HG03159 (cell line): ENCODE data around the gene BORCS5.
A peak's percentile ranks its signal among the peaks of the same experiment; 100 is the strongest.

ENCODE experiments used
- ATAC-seq: cut with Tn5 transposase; IDR thresholded peaks from one replicate; pipeline ENCODE4 v1.9.1; 2021; ENCODE audit warnings: mild to moderate bottlenecking, moderate library complexity; ENCODE audit not compliant: unreplicated experiment

Gene BORCS5

DNA sequence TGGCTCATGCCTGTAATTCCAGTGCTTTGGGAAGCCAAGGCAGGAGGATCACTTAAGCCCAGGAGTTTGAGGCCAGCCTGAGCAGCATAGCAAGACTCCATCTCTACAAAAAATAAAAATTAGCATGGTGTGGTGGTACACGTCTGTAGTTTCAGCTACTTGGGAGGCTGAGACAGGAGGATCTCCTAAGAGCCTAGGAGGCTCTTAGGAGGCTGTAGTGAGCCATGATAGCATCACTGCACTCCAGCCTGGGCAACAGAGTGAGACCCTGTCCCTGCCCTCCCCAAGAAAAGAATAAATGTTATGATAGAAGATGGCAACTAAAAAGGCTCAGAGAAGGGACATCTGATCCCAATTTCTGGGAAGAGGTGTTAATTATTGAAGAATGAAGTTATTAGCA is 3.6 kb upstream of the BORCS5 start:
- ATAC-seq, result no peak

GRCh38 chr12:12353807-12354206 is 3.1 kb upstream of the BORCS5 start:
- no peak for ATAC-seq

DNA sequence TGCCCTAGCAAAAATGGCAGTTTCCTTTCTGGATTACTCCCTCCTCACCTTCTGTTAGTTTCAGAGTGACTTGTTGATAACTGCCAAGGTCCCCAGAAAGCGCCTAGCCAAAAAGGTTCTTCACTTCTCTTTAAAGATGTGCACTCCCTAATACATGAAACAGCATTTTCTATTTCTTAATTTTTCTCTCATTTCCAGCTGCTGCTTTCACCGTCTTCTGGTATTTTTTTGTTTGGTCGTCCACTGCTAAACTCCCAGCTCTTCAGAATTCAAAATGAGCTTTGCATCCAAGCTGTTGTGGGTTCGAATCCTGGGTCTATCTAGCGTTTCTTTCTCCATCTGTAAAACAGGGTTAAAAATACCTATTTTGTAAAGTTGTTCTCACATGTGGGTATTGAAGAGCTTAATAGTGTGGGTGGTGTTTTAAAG is 397 bp upstream of the BORCS5 start:
- ATAC-seq, result no peak

DNA sequence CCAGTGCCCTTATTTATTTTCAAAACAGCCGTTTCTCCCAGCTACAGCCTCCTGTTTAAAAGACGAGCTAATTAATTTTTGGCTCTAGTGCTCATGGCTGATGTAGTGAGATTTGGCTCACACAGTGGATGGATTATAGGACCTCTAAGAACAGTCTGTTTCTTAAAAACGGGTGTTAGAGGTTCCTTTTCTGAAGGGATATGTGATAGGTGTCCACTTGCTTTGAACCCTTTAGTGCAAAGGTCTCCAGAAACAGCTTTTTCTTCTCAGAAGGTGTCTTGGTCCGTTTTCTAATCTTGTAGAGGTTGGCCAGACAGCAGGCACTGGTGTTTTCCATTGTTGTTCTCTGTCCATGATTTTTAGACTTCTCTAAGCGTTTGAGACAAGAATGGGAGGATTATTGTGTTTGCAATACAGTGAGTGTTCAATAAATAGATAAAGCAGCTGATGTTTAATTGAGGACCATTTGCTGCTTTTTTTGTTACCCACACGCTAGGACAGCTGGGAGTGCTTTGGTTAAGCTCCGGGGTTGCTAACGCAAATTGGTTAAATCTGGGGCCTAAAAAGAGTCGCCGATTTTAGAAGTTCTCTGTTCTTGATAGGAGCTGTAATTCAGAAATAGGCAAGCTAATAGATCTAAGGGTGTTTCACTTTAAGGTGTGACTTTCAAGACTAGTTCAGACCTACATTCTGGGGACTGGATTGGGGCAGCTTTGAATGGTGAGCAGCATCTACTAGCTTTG is 1.0 kb downstream of the BORCS5 start:
- ATAC-seq, result no peak

DNA sequence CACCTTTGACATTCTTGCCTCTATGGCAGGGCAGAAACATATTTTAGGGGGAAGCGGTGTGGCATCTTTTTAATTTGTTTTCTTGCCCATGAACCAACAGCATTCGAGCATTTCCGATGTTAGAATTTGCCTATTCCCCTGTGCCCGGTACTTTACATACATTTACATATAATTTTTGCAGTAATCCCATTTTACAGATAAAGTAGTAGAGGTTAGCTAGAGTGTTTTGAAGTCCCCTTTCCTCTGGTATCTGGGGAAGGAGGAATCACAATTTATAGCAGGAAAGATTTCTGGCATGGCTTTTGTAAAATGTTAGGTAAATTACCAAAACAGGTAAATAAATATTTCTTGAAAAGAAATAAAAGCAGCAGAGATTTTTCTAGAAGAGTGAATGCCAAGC is 1.6 kb downstream of the BORCS5 start:
- ATAC-seq, result no peak

DNA sequence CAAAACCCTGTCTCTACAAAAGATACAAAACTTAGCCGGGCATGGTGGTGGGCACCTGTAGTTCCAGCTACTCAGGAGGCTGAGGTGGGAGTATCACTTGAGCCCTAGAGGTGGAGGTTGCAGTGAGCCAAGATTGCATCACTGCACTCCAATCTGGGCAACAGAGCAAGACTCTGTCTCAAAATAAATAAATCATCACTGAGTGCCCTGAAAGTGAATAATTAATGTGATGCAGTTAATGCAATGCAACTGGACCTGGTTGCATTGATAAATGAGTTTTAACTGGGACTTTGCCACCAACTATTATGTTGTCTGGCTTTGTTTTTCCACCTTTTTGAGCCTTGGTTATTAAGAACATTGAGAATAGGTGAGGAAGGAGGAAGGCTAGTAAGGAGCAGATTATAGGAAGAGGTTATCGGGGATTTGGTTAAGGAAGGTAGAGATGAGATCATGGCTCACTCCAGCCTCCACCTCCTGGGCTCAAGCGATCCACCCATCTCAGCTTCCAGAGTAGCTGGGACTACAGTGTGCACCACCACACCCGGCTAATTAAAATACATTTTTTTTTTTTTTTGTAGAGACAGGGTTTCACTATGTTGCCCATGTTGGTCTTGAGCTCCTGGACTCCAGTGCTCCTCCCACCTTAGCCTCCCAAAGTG is 8.0 kb downstream of the BORCS5 start:
- ATAC-seq, result no peak

- ATAC-seq, result no peak
Observed at GRCh38 chr12:12365446-12365802, 8.5 kb downstream of the BORCS5 start.

DNA sequence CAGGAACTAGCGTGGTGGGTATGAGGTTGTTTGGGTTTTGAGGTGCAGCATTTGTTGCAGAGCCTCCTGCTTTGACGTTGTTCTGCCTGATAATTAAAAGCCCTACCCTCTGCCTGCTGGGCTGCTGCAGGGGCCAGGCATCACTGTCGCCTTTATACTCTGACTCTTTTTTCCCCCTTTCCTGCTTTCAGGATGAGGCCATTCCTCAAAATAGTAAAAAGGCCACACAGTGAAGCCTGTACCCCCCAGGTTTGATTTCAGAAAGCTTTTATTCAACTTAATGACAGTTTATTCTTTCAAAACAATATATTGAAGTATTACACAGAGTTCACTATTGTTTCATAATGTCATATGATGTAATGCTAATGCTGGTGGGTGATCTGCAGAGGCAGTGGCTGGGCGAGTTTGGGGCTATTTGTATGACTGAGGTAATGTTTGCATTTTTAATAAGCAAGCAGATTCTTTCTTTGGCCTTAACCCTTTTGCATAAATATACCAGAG is 9.1 kb downstream of the BORCS5 start:
- ATAC-seq, result no peak

DNA sequence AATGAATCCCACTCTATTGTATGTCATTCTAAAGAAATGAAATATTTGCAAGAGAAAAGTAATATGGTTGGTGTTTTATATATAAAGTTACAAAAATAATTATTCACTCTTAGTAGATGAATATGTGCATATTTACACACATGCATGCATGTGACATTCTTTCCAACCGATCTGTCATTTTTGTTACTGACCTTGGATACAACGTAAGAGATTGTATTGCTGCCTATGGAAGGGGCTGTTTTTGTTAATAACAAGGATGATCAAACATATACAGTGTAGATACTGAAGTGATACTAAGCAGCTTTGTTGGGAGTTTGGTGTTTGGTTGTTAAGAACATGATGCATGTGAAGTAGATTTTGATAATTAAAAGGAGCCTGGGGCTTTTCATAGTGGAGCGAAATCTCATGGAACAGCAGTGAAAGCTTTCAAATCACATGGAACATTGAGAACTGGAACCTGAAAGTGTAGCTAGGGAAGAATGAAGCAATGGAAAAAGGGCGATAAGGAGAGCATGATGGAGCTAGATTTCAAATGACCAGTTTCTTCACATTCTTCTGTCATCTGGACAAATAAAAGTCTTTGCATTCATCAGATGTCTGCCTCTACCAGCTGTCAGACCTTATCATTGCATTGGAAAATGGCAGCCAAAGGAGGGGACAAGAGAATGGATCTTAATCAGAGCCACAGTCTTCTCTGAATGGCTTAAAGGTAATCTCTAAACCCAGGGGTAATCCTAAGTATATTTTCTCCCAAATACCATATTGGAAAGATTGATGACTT is 10.0 kb downstream of the BORCS5 start:
- ATAC-seq, result no peak

- ATAC-seq, result no peak
Observed at GRCh38 chr12:12367482-12367998, 10.7 kb downstream of the BORCS5 start.

DNA sequence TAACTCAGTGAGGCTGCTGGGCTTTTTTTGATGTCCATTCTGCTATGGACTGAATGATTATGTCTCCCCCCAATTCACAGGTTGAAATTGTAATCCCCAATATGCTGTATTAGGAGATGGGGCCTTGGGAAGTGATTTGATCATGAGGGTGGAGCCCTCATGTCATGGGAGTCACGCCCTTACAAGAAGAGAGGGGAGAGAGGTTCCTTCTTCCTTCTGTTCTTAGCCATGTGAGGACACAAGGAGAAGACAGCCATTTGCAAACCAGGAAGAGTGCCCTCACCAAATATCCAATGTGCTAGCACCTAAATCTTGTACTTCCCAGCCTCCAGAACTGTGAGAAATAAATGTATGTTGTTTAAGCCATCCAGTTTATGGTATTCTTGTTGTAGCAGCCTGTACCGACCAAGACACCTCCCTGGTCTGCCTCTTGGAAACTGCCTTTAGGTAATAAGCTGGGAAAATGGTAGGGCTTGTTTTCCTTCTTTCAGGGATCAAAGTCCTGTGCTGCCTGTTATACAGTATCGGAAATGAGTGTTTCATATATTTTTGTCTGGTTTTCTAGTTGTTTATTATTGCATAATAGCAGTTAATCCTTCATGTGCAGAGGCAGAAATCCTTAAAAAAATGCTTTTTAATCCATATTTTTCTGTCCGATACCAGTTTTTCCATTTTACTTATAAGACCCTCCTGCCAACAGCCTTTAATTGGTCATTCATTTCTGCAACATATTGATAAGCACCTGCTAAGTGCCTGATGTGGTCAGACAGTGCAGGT is 16.3 kb downstream of the BORCS5 start:
- ATAC-seq, result no peak

- ATAC-seq, result no peak
Observed at GRCh38 chr12:12376646-12377448, 20.0 kb downstream of the BORCS5 start.

- no peak for ATAC-seq
Observed at GRCh38 chr12:12378616-12379015, 21.7 kb downstream of the BORCS5 start.

GRCh38 chr12:12379831-12380730 is 23.2 kb downstream of the BORCS5 start:
- peak; percentile 64 for ATAC-seq

DNA sequence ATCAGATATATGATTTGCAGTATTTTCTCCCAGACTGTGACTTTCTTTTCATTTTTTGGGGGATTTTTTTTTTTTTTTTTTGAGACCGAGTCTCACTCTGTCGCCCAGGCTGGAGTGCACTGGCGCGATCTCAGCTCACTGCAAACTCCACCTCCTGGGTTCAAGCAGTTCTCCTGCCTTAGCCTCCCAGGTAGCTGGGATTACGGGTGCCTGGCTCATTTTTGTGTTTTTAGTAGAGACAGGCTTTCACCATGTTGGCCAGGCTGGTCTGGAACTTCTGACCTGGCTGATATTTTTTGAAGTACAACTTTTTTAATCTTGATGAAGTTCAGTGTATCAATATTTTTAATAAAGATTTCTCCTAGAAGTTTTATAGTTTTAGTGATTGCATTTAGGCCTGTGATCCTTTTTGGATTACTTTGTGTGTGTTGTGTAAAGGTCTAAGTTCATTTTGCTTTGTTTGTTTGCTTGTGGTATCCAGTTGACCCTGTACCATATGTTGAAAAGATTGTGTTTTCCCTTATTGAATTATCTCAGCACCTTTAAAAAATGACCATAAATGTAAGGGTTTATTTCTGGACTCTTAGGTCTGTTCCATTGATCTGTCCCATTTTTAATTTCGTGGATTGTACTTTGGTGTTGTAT is 24.2 kb downstream of the BORCS5 start:
- ATAC-seq, result no peak

GRCh38 chr12:12381982-12382381 is 25.1 kb downstream of the BORCS5 start:
- ATAC-seq, result no peak

DNA sequence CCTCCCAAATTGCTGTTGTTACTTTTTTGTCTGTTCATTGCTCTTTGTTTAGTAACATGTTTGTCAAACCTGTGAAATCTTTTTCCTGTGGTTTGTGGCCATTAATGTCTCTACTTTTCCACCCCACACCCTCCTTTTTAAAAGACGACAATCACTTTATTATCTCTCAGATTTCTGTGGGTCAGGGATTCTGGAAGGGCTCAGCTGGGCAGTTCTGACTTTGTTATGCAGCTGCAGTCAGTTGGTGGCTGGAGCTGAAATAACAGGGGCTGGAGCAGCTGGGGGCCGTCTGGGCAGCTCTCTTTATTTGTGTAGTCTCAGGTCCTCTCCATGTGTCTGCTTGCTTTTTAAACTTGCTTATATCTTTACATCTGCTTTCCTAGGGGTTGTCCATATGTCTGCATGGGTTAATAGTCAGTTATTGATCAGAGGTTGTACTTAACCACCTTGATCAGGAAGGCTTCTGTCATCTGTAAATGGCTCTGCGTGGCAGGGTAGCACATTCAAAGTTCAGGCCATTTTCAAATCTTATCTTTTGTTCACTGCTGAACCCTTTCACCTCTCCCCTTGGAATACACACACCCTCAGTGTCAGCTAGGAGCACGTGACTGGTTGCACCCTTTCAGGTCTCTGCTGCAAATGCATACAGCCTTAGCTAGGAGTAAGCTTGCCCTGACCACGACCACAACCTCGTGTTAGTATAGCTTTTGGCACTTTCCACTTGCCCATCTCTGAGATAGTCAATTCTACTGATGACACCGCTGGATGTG is 27.9 kb downstream of the BORCS5 start:
- ATAC-seq, result no peak

GRCh38 chr12:12387501-12387900 is 30.6 kb downstream of the BORCS5 start:
- no peak for ATAC-seq
